ENCODE data around the gene PRPSAP1. TPM values are rescaled to one million over a fixed set of nuclear protein-coding genes. Genes with fewer than 3 reads are reported as not detected.
A peak's percentile ranks its signal among the peaks of the same experiment; 100 is the strongest.
"Not testable (repeated sequence)": the region's sequence is repeated elsewhere in the genome, so short reads cannot be mapped to it uniquely, and the experiment has no call there.

The PRPSAP1 gene
- polyA plus RNA-seq, 1 donor from 2014 or later, result 62.0 TPM

GRCh38 chr17:76371656-76372628, 18.2 kb upstream of the PRPSAP1 start:
- Mint-ChIP-seq H3K4me3 (no peak overlapping the region), H3K27me3 (no peaks in the 10 kb centered on the region), H3K36me3 (peaks cover 3% of the 10 kb centered on the region), H3K4me1 (peaks cover 0 to 10% (median 5%) of the 10 kb centered on the region in 3 donors), H3K27ac (no peak overlapping the region), H3K9me3 (no peaks in the 10 kb centered on the region)

- Mint-ChIP-seq H3K4me1 (peaks cover 0 to 13% (median 5%) of the 10 kb centered on the region in 3 donors), H3K27ac (no peak overlapping the region), H3K36me3 (peaks cover 3% of the 10 kb centered on the region), H3K4me3 (no peak overlapping the region), H3K27me3 (no peaks in the 10 kb centered on the region), H3K9me3 (no peaks in the 10 kb centered on the region)
These were observed 16.7 kb upstream of the PRPSAP1 start for GRCh38 chr17:76370261-76370993.

- Mint-ChIP-seq H3K4me1 (peaks cover 0 to 14% (median 5%) of the 10 kb centered on the region in 3 donors), H3K27me3 (no peaks in the 10 kb centered on the region), H3K36me3 (peaks cover 3% of the 10 kb centered on the region), H3K4me3 (peak overlapping the region in 2 of 4 donors; percentile 1 to 51), H3K9me3 (no peaks in the 10 kb centered on the region), H3K27ac (no peak overlapping the region)
These were observed 16.1 kb upstream of the PRPSAP1 start for GRCh38 chr17:76369804-76370203.

GRCh38 chr17:76369379-76369778, 15.7 kb upstream of the PRPSAP1 start:
- peaks cover 3% of the 10 kb centered on the region for H3K36me3 Mint-ChIP-seq
- peaks cover 0 to 14% (median 5%) of the 10 kb centered on the region in 3 donors for H3K4me1 Mint-ChIP-seq
- H3K9me3 Mint-ChIP-seq, result no peaks in the 10 kb centered on the region
- no peak overlapping the region for H3K4me3 Mint-ChIP-seq
- H3K27ac Mint-ChIP-seq, result no peak overlapping the region
- no peaks in the 10 kb centered on the region for H3K27me3 Mint-ChIP-seq

GRCh38 chr17:76368545-76368944, 14.8 kb upstream of the PRPSAP1 start:
- peaks cover 0 to 14% (median 3%) of the 10 kb centered on the region in 3 donors for H3K4me1 Mint-ChIP-seq
- H3K9me3 Mint-ChIP-seq, result no peaks in the 10 kb centered on the region
- H3K4me3 Mint-ChIP-seq, result no peak overlapping the region
- H3K36me3 Mint-ChIP-seq, result peaks cover 3% of the 10 kb centered on the region
- H3K27ac Mint-ChIP-seq, result no peak overlapping the region
- H3K27me3 Mint-ChIP-seq, result no peaks in the 10 kb centered on the region

- Mint-ChIP-seq H3K36me3 (peaks cover 3% of the 10 kb centered on the region), H3K4me1 (peaks cover 0 to 18% (median 3%) of the 10 kb centered on the region in 3 donors), H3K4me3 (no peak overlapping the region), H3K27me3 (no peaks in the 10 kb centered on the region), H3K27ac (no peak overlapping the region), H3K9me3 (no peaks in the 10 kb centered on the region)
These were observed 13.9 kb upstream of the PRPSAP1 start for GRCh38 chr17:76367642-76368041.

- H3K27me3 Mint-ChIP-seq, result no peaks in the 10 kb centered on the region
- no peak overlapping the region for H3K4me3 Mint-ChIP-seq
- peaks cover 3% of the 10 kb centered on the region for H3K36me3 Mint-ChIP-seq
- H3K4me1 Mint-ChIP-seq, result peaks cover 0 to 15% (median 2%) of the 10 kb centered on the region in 3 donors
- no peak overlapping the region for H3K27ac Mint-ChIP-seq
- no peaks in the 10 kb centered on the region for H3K9me3 Mint-ChIP-seq
These were observed 12.5 kb upstream of the PRPSAP1 start for GRCh38 chr17:76366247-76366646.

- peak overlapping the region in 1 of 3 donors; percentile 57 for H3K27ac Mint-ChIP-seq
- no peak overlapping the region for H3K4me3 Mint-ChIP-seq
These were observed 11.7 kb upstream of the PRPSAP1 start for GRCh38 chr17:76365256-76365903.

GRCh38 chr17:76363107-76363842, 9.6 kb upstream of the PRPSAP1 start:
- no peak overlapping the region for H3K27ac Mint-ChIP-seq
- peak overlapping the region in 1 of 4 donors; percentile 58 for H3K4me3 Mint-ChIP-seq
- H3K4me1 Mint-ChIP-seq, result peaks cover 0 to 15% (median 2%) of the 10 kb centered on the region in 3 donors
- no peaks in the 10 kb centered on the region for H3K27me3 Mint-ChIP-seq
- peaks cover 3% of the 10 kb centered on the region for H3K36me3 Mint-ChIP-seq
- no peaks in the 10 kb centered on the region for H3K9me3 Mint-ChIP-seq

More at GRCh38 chr17:76365256-76365903, 11.7 kb upstream of the PRPSAP1 start:
- Mint-ChIP-seq H3K9me3 (no peaks in the 10 kb centered on the region), H3K27me3 (no peaks in the 10 kb centered on the region), H3K36me3 (peaks cover 3% of the 10 kb centered on the region), H3K4me1 (peaks cover 0 to 16% (median 2%) of the 10 kb centered on the region in 3 donors)

GRCh38 chr17:76360461-76360860, 6.7 kb upstream of the PRPSAP1 start:
- Mint-ChIP-seq H3K4me1 (peaks cover 8 to 15% (median 8%) of the 10 kb centered on the region in 3 donors), H3K9me3 (no peaks in the 10 kb centered on the region), H3K36me3 (no peaks in the 10 kb centered on the region), H3K27ac (no peak overlapping the region), H3K4me3 (no peak overlapping the region), H3K27me3 (no peaks in the 10 kb centered on the region)

- H3K27ac Mint-ChIP-seq, result not testable (repeated sequence)
These were observed 6.1 kb upstream of the PRPSAP1 start for GRCh38 chr17:76359776-76360175.

GRCh38 chr17:76359375-76359774, 5.7 kb upstream of the PRPSAP1 start:
- H3K4me3 Mint-ChIP-seq, result no peak overlapping the region
- peaks cover 8 to 17% (median 10%) of the 10 kb centered on the region in 3 donors for H3K4me1 Mint-ChIP-seq
- H3K27me3 Mint-ChIP-seq, result no peaks in the 10 kb centered on the region
- no peaks in the 10 kb centered on the region for H3K9me3 Mint-ChIP-seq
- H3K36me3 Mint-ChIP-seq, result no peaks in the 10 kb centered on the region
- no peak overlapping the region for H3K27ac Mint-ChIP-seq

More at GRCh38 chr17:76359776-76360175, 6.1 kb upstream of the PRPSAP1 start:
- H3K4me1 Mint-ChIP-seq, result peaks cover 8 to 16% (median 8%) of the 10 kb centered on the region in 3 donors
- H3K4me3 Mint-ChIP-seq, result peak overlapping the region in 1 of 4 donors; percentile 2
- not testable (repeated sequence) for H3K36me3 Mint-ChIP-seq, H3K27me3 Mint-ChIP-seq, H3K9me3 Mint-ChIP-seq

- Mint-ChIP-seq H3K4me3 (peak overlapping the region in 3 of 4 donors; percentile 67 to 83 (median 81)), H3K4me1 (peaks cover 15 to 16% (median 16%) of the 10 kb centered on the region in 3 donors), H3K27ac (no peak overlapping the region), H3K27me3 (no peaks in the 10 kb centered on the region), H3K36me3 (no peaks in the 10 kb centered on the region), H3K9me3 (no peaks in the 10 kb centered on the region)
These were observed 4.0 kb upstream of the PRPSAP1 start for GRCh38 chr17:76357597-76358158.

All from IgD-negative memory B cell (primary cell).